Transverse colon (tissue), 4 donors: ENCODE results near the gene CYBC1. TPM values are rescaled to one million over a fixed set of nuclear protein-coding genes. Genes with fewer than 3 reads are reported as not detected.

Experiments
- DNase-seq: peaks from one replicate; pipeline ENCODE4 v3.0.0-alpha.2; 2019
- H3K27ac ChIP-seq, 4 donors: fragments of 200-600 bp; sonication (generic); 2 replicates each; pipeline ENCODE4 v1.5.1; 2016 to 2018; ENCODE audit warnings: inconsistent platforms in 4 of 4
- H3K27me3 ChIP-seq: fragments of 200-600 bp; sonication (generic); 2 replicates; pipeline ENCODE4 v1.5.1; 2017; ENCODE audit warnings: inconsistent platforms
- H3K36me3 ChIP-seq, 4 donors: fragments of 200-600 bp; sonication (generic); 2 replicates each; pipeline ENCODE4 v1.5.1; 2017 to 2019; ENCODE audit warnings: inconsistent platforms in 4 of 4
- H3K4me1 ChIP-seq, 4 donors: fragments of 200-600 bp; sonication (generic); 2 replicates each; pipeline ENCODE4 v1.5.1; 2017 to 2020; ENCODE audit warnings: inconsistent platforms in 4 of 4
- H3K4me3 ChIP-seq, 4 donors: fragments of 200-600 bp; sonication (generic); 1 replicate in 1 of 4; 2 replicates in 3 of 4; pipeline versions ENCODE4 v1.5.1 to v1.6.1; 2017 to 2019; ENCODE audit warnings: inconsistent platforms in 4 of 4
- H3K9me3 ChIP-seq, 2 donors: fragments of 200-600 bp; sonication (generic); 2 replicates each; pipeline ENCODE4 v1.5.1; 2017 to 2019; ENCODE audit warnings: inconsistent platforms in 2 of 2
- EP300 ChIP-seq: sonication (generic); formaldehyde crosslinking; IDR thresholded peaks from one replicate; pipeline ENCODE4 v1.6.1; 2017; ENCODE audit warnings: antibody characterized with exemption, low read depth
- POLR2A ChIP-seq: fragments of 450-650 bp; IDR thresholded peaks from one replicate; pipeline ENCODE4 v1.6.1; 2016; ENCODE audit warnings: antibody characterized with exemption, mild to moderate bottlenecking, moderate library complexity
- POLR2AphosphoS5 ChIP-seq, 3 donors: sonication (generic); formaldehyde crosslinking; IDR thresholded peaks; one replicate each; pipeline ENCODE4 v1.6.1; 2016; ENCODE audit warnings: antibody characterized with exemption in 3 of 3
- WGBS, 2 donors: methylation state at CpG; one replicate each; pipeline ENCODE4 v1.1.5; 2018; ENCODE audit warnings: low coverage in 1 of 2; 5-methylcytosine and 5-hydroxymethylcytosine counted together
- in situ Hi-C, 4 donors: fragments of 200-750 bp; cut with MboI; loops; one replicate each; pipeline versions ENCODE4 v1.15.0 to v1.15.1; 2017; ENCODE audit warnings: low sequenced_read_pairs in 3 of 4, low pct_ligation_motif_present in 1 of 4, low pct_unique_long_range_greater_than_20kb in 1 of 4
- intact Hi-C: fragments of 100-400 bp; cut with DNase I; formaldehyde crosslinking; loops from one replicate; pipeline ENCODE4 v1.15.1; 2023; ENCODE audit warnings: low total_unique reads
- total RNA-seq, 4 donors: library from RNA; depleted of rRNA; stranded (reverse); fragments of >200 nt; gene quantifications; one replicate each; pipeline ENCODE4 v1.1.0, GENCODE V29; 2016
- TF ChIP-seq, protein P1 (sequence below), 5 experiments: fragments of 200-600 bp in 3 of 5; fragments of 450-650 bp in 2 of 5; sonication (generic) in 3 of 5; IDR thresholded peaks; 1 replicate in 2 of 5; 2 replicates in 3 of 5; pipeline ENCODE4 v1.5.1; 2016 to 2017; ENCODE audit warnings: antibody characterized with exemption in 5 of 5, inconsistent platforms in 3 of 5, mild to moderate bottlenecking in 2 of 5, moderate library complexity in 1 of 5

The CYBC1 gene
- total RNA-seq, 4 donors from 2014 or later = 46.2 to 212 (median 86.2) TPM

DNA sequence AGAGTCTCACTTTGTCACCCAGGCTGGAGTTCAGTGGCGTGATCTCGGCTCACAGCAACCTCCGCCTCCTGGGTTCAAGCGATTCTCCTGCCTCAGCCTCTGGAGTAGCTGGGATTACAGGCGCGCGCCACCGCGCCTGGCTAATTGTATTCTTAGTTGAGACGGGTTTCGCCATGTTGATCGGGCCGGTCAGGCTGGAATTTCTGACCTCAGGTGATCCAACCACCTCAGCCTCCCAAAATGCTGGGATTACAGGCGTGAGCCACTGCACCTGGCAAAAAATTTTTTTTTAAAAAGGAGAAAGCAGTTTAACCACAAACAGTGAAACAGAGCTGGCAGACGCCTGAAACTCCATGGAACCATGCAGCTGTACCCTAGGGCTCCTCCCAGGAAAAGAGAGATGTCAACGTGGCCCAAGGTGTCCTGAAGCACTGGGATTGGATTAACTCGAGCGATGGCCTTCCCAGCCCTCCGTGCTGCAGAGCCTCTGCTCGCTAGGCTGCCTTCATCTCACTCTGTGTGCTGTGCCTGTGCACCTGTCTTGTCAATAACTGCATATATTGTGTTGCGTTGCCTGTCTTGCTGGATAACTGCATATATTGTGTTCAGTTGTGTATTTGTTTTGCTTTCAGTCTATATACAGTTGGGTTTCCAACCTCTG lies 39.4 kb upstream of the CYBC1 start:
- H3K4me1 ChIP-seq = peaks cover 0 to 21% (median 14%) of the 10 kb centered on the region in 4 donors
- H3K27me3 ChIP-seq = no peaks in the 10 kb centered on the region
- no peak for DNase-seq
- in situ Hi-C loops = loop anchor here in 1 of 4 donors (10.0 kb wide), 1 partner anchor 65 kb away; no protein-coding TSS in a partner anchor
- intact Hi-C loops = loop anchor here (10.0 kb wide), 1 partner anchor 65 kb away; no protein-coding TSS in a partner anchor
- no peak for TF ChIP-seq EP300
- TF ChIP-seq, protein P1, sequence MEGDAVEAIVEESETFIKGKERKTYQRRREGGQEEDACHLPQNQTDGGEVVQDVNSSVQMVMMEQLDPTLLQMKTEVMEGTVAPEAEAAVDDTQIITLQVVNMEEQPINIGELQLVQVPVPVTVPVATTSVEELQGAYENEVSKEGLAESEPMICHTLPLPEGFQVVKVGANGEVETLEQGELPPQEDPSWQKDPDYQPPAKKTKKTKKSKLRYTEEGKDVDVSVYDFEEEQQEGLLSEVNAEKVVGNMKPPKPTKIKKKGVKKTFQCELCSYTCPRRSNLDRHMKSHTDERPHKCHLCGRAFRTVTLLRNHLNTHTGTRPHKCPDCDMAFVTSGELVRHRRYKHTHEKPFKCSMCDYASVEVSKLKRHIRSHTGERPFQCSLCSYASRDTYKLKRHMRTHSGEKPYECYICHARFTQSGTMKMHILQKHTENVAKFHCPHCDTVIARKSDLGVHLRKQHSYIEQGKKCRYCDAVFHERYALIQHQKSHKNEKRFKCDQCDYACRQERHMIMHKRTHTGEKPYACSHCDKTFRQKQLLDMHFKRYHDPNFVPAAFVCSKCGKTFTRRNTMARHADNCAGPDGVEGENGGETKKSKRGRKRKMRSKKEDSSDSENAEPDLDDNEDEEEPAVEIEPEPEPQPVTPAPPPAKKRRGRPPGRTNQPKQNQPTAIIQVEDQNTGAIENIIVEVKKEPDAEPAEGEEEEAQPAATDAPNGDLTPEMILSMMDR (IDR thresholded peaks at IDR 0.05) = no peak
- TF ChIP-seq POLR2A = no peak
- no peak for TF ChIP-seq POLR2AphosphoS5 (IDR thresholded peaks at IDR 0.05)
- H3K4me3 ChIP-seq = no peak overlapping the region
- peaks cover 0 to 12% (median 2%) of the 10 kb centered on the region in 4 donors for H3K36me3 ChIP-seq
- H3K9me3 ChIP-seq = no peaks in the 10 kb centered on the region
- 81 to 95% methylated on average over 8 to 21 of the region's 21 CpGs for WGBS, 2 donors
- no peak overlapping the region for H3K27ac ChIP-seq

DNA sequence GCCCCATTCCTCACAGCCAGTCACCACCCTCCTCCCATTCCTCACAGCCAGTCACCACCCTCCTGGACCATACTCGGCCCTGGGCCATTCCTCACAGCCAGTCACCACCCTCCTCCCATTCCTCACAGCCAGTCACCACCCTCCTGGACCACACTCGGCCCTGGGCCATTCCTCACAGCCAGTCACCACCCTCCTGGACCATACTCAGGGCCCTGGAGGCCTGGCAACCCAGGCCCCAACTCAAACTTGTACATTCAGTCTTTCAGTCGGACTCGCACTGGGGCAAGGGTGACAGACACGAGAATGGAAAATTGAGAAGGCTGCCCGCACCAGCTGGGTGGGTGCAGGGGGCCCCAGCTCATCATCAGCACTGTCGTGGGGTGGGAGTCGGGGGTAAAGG lies 38.6 kb upstream of the CYBC1 start:
- peaks cover 0 to 18% (median 2%) of the 10 kb centered on the region in 4 donors for H3K36me3 ChIP-seq
- intact Hi-C loops = no loop called here

DNA sequence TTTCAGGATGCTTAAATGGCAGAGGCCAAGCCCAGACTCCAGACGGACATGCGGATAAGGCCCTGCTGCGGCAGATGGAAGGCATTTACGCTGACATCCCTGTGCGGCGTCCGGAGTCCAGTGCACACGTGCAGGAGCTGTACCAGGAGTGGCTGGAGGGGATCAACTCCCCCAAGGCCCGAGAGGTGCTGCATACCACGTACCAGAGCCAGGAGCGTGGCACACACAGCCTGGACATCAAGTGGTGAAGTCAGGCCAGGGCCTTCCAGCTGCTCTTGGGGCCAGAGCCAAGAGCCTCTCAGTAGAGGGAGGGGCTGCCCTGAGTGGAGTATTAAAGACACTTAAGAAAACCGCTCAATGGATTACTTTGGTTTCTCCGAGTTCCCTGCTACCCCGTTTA lies 37.4 kb upstream of the CYBC1 start:
- DNase-seq = no peak
- H3K27me3 ChIP-seq = no peaks in the 10 kb centered on the region
- no peak for TF ChIP-seq POLR2A
- TF ChIP-seq, protein P1 (IDR thresholded peaks at IDR 0.05) = no peak
- TF ChIP-seq EP300 = no peak
- TF ChIP-seq POLR2AphosphoS5 (IDR thresholded peaks at IDR 0.05) = no peak
- in situ Hi-C loops = loop anchor here in 1 of 4 donors (10.0 kb wide), 1 partner anchor 67 kb away; no protein-coding TSS in a partner anchor
- H3K4me3 ChIP-seq = no peak overlapping the region
- no peaks in the 10 kb centered on the region for H3K9me3 ChIP-seq
- H3K36me3 ChIP-seq = peaks cover 0 to 20% (median 5%) of the 10 kb centered on the region in 4 donors
- H3K4me1 ChIP-seq = peaks cover 0 to 16% (median 13%) of the 10 kb centered on the region in 4 donors
- 85 to 91% methylated on average over 4 to 14 of the region's 14 CpGs for WGBS, 2 donors
- no peak overlapping the region for H3K27ac ChIP-seq
- intact Hi-C loops = no loop called here

More for the DNA sequence above, 38.6 kb upstream of the CYBC1 start:
- DNase-seq = no peak
- Histone ChIP-seq H3K9me3 (no peaks in the 10 kb centered on the region), H3K4me3 (no peak overlapping the region), H3K4me1 (peaks cover 0 to 19% (median 10%) of the 10 kb centered on the region in 4 donors), H3K27ac (peak overlapping the region in 2 of 4 donors; percentile 17 to 39), H3K27me3 (no peaks in the 10 kb centered on the region)
- in situ Hi-C loops = loop anchor here in 1 of 4 donors (10.0 kb wide), 1 partner anchor 66 kb away; no protein-coding TSS in a partner anchor
- 41 to 82% methylated on average over 2 to 8 of the region's 8 CpGs for WGBS, 2 donors
- TF ChIP-seq, protein P1 (IDR thresholded peaks at IDR 0.05) = no peak
- no peak for TF ChIP-seq POLR2AphosphoS5 (IDR thresholded peaks at IDR 0.05)
- no peak for TF ChIP-seq EP300
- TF ChIP-seq POLR2A = no peak

DNA sequence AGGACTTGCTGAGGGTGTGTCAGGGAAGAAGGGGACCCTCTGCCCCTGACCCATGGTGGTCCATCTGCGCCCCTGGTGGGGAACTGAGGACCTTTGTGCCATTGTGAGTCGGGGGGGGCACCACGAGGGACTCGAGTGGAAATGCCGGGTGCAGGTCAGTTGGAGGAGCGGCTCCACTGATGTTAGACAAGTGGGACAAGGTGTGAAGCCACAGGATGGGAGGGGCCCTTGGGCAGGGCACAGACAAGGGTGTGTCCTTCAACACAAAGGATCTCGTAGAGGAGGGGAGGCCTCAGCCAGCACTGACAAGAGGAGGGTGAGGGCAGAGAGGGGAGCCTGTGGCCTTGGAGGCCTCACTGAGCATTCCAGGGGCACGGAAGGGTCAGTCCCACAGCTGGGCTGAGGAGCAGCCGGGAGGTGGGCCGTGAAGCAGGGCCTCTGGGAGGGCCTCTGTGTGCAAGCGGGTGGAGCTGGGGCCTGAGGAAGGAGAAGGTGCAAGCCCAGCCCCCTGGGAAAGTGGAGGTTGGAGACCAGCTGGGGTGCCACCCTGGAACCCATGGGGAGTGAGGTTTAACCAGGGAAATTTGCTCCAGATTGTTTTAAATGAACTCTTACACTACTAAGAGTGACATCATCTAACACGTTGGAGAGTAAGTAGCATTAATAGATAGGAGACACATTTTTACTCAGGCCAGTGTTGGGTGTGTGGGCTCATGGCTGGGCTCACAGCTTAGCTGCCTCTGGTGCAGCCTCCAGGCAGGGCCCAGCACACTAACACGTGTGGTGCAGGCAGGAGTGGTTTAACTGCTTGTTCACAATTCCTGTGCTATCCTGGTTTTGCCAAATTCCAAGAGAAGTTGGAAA lies 35.9 kb upstream of the CYBC1 start:
- Histone ChIP-seq H3K36me3 (peaks cover 0 to 20% (median 9%) of the 10 kb centered on the region in 4 donors), H3K27me3 (no peaks in the 10 kb centered on the region), H3K4me1 (peaks cover 0 to 15% (median 12%) of the 10 kb centered on the region in 4 donors), H3K27ac (peak overlapping the region in 1 of 4 donors; percentile 35), H3K4me3 (no peak overlapping the region), H3K9me3 (no peaks in the 10 kb centered on the region)
- WGBS, 2 donors = 18 to 64% methylated on average over 5 to 13 of the region's 13 CpGs
- intact Hi-C loops (no loop called here), in situ Hi-C loops (loop anchor here in 1 of 4 donors (10.0 kb wide), 1 partner anchor 68 kb away; no protein-coding TSS in a partner anchor)
- TF ChIP-seq POLR2A (no peak), POLR2AphosphoS5 (IDR thresholded peaks at IDR 0.05) (no peak), EP300 (no peak)
- TF ChIP-seq, protein P1 (IDR thresholded peaks at IDR 0.05) = no peak
- peak; percentile 70 for DNase-seq
